ENCODE data around the gene YEATS2.
A peak's percentile ranks its signal among the peaks of the same experiment; 100 is the strongest.
"Not testable (repeated sequence)": the region's sequence is repeated elsewhere in the genome, so short reads cannot be mapped to it uniquely, and the experiment has no call there.

YEATS2 gene

GRCh38 chr3:183697610-183698317, at the start of gene YEATS2:
Gene YEATS2, plus strand, starts transcription at chr3:183697797. Its CDS starts 17,366 bp downstream, at chr3:183715163.
- peak; percentile 85 for DNase-seq

GRCh38 chr3:183650554-183650953, 47.0 kb upstream of the YEATS2 start:
- no peak for DNase-seq

GRCh38 chr3:183653209-183654064, 44.2 kb upstream of the YEATS2 start:
- DNase-seq, result no peak

GRCh38 chr3:183654727-183655126, 42.9 kb upstream of the YEATS2 start:
- DNase-seq, result no peak

DNA sequence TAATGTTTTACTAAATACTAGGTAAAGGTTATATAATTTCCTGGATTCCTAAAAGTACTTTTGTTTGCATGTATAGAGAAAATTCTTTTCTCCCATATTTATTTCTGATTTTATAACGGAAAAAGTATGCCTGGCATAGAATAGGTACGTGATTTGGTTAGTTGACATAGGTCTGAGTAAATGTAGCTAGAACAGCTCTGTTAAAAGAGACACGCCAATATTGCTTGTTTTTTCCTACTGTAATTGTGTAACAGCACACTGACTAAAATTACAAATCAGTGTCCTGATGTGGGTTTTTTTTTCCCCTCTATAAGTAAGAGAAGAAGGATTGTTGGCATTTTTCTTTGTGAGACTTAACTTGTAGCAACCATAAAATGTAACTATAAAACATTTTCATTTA, 35.5 kb upstream of the YEATS2 start:
- DNase-seq, result no peak

GRCh38 chr3:183664913-183665381, 32.6 kb upstream of the YEATS2 start:
- no peak for DNase-seq

- DNase-seq, result no peak
Observed at GRCh38 chr3:183680061-183680460, 17.5 kb upstream of the YEATS2 start.

DNA sequence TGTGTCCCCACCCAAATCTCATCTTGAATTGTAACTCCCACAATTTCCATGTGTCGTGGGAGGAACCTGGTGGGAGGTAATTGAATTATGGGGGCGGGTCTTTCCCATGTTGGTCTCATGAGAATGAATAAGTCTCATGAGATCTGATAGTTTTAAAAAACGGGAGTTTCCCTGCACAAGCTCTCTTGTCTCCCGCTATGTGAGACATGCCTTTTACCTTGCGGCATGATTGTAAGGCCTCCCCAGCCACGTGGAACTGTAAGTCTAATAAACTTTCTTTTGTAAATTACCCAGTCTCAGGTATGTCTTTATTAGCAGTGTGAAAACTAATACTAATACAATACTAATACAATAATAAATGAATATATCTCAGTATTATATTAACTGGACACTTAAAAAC, 9.9 kb upstream of the YEATS2 start:
- no peak for DNase-seq

- DNase-seq, result no peak
Observed at GRCh38 chr3:183688874-183689273, 8.7 kb upstream of the YEATS2 start.

GRCh38 chr3:183689621-183690020, 8.0 kb upstream of the YEATS2 start:
- not testable (repeated sequence) for DNase-seq

DNA sequence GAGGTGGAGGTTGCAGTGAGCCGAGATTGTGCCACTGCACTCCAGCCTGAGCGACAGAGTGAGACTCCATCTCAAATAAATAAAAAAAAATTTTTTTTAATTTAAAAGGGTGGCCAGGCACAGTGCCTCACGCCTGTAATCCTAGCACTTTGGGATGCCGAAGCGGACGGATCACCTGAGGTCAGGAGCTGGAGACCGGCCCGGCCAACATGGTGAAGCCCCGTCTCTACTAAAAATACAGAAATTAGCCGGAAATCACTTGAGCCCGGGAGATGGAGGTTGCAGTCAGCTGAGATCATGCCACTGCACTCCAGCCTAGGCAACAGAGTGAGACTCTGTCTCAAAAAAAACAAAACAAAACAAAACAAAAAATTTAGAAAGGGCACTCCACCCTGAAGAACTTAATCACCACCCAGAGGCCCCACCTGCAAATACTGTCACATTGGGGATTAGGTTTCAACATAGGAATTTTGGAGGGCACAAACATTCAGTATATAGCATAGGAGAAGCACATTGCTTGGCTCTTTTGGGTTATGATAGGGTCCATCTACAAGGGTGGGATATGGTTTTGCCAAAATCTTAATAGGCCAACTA, 7.1 kb upstream of the YEATS2 start:
- no peak for DNase-seq

- DNase-seq, result no peak
Observed at GRCh38 chr3:183692436-183692835, 5.2 kb upstream of the YEATS2 start.

- no peak for DNase-seq
Observed at GRCh38 chr3:183695569-183696364, 1.8 kb upstream of the YEATS2 start.

DNA sequence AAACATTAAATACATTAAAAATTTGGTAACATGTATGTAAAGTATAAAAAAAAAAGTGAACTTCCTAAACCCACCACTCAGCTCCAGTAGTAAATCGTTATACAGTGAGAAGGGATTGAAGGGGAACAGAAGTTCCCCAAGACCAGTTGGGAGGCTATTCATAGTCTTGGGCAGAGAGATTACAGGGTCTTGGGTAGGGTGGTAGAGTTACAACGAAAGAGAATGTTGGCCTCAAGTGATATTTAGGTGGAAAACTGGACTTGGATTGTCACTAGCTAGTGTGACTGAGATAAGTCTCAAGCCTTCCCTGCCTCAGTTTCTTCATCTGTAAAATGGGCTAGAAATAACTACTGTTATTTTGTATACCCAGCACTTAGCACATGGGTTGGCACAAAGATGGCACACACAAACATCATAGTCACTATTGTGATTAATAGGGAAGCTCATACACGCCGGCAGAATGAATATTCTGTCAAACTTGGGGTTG, 431 bp upstream of the YEATS2 start:
- no peak for DNase-seq

DNA sequence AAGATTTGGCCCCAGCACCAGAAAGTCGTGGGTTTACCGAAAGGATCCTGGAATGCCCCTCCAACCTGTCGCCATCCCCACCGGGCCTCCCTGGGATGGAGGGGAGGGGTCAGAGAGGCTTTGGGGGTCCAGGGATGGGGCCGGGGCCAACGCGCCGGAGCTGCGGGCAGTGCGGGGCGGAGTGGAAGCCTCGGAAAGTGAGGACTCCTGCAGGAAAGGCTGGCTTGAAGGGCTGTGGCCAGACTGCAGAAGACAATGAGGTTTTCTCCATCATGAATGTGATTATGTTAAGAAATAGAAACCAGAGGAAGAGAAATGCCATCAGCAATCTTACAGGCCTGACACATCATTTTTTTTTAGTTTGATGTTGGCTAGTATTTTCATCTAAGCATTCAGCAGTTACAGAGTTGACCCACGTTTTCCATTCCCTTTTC, 738 bp downstream of the YEATS2 start:
- peak; percentile 35 for DNase-seq

- DNase-seq, result peak; percentile 25
Observed at GRCh38 chr3:183698756-183699155, 1.2 kb downstream of the YEATS2 start.

DNA sequence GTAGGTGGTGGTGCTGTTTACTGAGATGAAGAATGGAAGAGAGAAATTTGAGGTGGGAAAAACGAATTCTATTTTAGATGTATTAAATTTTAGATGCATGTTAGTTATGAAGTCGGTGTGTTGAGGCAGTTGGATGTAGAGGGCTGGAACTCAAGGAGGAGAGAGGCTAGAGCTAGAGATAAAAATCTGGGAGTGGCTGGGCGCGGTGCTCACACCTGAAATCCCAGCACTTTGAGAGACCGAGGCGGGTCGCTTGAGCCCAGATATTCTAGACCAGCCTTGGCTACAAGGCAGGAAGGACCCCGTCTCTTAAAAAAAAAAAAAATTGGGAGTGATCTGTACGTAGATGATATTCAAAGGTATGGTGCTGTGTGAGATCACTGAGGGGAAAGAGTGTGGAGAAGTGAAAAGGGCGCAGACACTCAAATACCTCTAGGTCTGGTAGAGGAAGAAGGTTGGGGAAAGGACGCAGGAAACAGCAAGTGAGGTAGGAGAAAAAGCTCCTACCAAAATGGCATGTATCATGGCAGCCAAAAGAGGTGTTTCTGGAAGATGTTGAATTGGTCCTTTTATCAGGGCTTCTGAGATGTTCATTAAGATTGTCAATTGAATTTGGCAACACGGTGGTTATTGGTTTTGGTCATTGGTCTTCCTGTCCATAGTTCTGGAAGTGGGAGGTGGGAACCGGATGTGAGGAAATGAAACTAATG, 1.8 kb downstream of the YEATS2 start:
- peak; percentile 19 for DNase-seq

DNA sequence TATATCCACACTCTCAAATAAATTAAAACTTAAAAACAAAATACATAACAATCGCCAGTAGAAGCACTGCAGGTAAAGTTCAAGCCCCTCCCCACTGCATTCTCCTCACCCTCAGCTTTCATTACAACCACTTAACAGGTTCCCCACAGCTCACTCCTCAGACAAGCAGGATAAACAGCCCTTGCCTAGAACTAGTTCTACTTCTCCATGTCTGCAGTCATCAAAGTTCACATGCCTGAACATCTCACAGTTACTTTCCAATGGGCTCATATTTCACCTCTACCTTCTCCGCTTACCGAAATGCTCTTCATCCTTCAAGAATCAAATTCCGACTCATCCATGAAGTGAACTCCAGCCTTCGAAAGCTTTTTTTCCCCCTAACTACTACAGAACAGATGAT, 4.1 kb downstream of the YEATS2 start:
- DNase-seq, result no peak

DNA sequence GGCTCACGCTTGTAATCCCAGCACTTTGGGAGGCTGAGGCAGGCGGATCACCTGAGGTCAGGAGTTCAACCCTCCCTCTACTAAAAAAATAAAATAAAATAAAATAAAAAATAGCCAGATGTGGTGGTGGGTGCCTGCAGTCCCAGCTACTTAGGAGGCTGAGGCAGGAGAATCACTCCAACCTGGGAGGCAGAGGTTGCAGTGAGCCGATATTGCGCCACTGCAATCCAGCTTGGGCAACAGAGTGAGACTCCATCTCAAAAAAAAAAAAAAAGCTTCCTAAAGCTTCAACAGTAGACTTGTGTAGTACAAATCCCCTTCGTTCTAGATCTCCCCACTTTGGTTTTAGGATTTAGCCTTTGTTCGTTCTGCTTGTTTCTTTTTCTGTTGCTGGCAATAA, 6.3 kb downstream of the YEATS2 start:
- DNase-seq, result not testable (repeated sequence)

GRCh38 chr3:183710231-183710630, 12.6 kb downstream of the YEATS2 start:
- DNase-seq, result no peak

DNA sequence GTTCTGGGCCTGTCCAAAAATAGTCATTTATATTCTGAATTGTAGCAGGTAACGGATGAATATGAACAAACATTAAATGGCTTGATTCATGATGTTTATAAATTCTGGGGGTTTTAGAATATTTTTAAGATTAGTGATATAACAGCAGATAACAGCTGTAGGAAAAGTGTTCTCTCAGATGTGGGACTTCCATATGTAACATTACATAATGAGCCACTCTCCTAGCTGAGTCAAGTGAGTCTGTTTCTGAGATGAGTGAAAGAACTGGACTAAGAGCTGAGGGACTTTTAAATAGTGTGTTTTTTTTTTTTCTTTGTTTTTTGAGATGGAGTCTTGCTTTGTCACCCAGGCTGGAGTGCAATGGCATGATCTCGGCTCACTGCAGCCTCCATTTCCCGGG, 13.9 kb downstream of the YEATS2 start:
- DNase-seq, result no peak

GRCh38 chr3:183714622-183715021, 17.0 kb downstream of the YEATS2 start:
- DNase-seq, result no peak
